Thyroid gland (tissue), 4 donors: ENCODE results near the gene DSTN. TPM values are rescaled to one million over a fixed set of nuclear protein-coding genes. Genes with fewer than 3 reads are reported as not detected.

Source experiments
- DNase-seq, 2 donors: peaks; one replicate each; pipeline ENCODE4 v3.0.0-alpha.2; 2019
- H3K27ac ChIP-seq, 3 donors: fragments of 200-600 bp; sonication (generic); 1 replicate in 2 of 3; 2 replicates in 1 of 3; pipeline ENCODE4 v1.5.1; 2016 to 2019; ENCODE audit warnings: mild to moderate bottlenecking in 1 of 3, moderate library complexity in 1 of 3
- H3K27me3 ChIP-seq: fragments of 200-600 bp; sonication (generic); one replicate; pipeline ENCODE4 v1.5.1; 2019
- H3K36me3 ChIP-seq, 2 donors: fragments of 200-600 bp; sonication (generic); one replicate each; pipeline ENCODE4 v1.5.1; 2016 to 2019
- H3K4me1 ChIP-seq, 2 donors: fragments of 200-600 bp; sonication (generic); one replicate each; pipeline ENCODE4 v1.5.1; 2017 to 2019
- H3K4me3 ChIP-seq, 3 donors: fragments of 200-600 bp; sonication (generic); replicated peaks in 1 of 3; 1 replicate in 2 of 3; 2 replicates in 1 of 3; pipeline ENCODE4 v1.5.1; 2016; ENCODE audit warnings: mild to moderate bottlenecking in 1 of 3
- H3K9me3 ChIP-seq: fragments of 200-600 bp; sonication (generic); one replicate; pipeline ENCODE4 v1.5.1; 2017
- POLR2A ChIP-seq, 2 donors: fragments of 450-650 bp; IDR thresholded peaks; one replicate each; pipeline ENCODE4 v1.6.1; 2017; ENCODE audit warnings: antibody characterized with exemption in 2 of 2, mild to moderate bottlenecking in 2 of 2, moderate library complexity in 1 of 2
- WGBS, 2 donors: methylation state at CpG; one replicate each; pipeline ENCODE4 v1.1.5; 2017; 5-methylcytosine and 5-hydroxymethylcytosine counted together
- intact Hi-C: fragments of 100-400 bp; cut with DNase I; formaldehyde crosslinking; loops from one replicate; pipeline ENCODE4 v1.15.1; 2023
- total RNA-seq, 4 donors: library from RNA; depleted of rRNA; stranded (reverse); fragments of >200 nt; gene quantifications; one replicate each; pipeline ENCODE4 v1.2.3, GENCODE V29; 2016
- TF ChIP-seq, protein P1 (sequence below), 6 experiments: fragments of 200-600 bp in 3 of 6; fragments of 450-650 bp in 3 of 6; sonication (generic) in 3 of 6; IDR thresholded peaks; one replicate each; pipeline ENCODE4 v1.5.1; 2016 to 2019; ENCODE audit warnings: antibody characterized with exemption in 6 of 6, mild to moderate bottlenecking in 2 of 6, inconsistent platforms in 1 of 6, moderate library complexity in 1 of 6

DSTN gene
- total RNA-seq, 4 donors from 2014 or later = 504 to 681 (median 560) TPM

DNA sequence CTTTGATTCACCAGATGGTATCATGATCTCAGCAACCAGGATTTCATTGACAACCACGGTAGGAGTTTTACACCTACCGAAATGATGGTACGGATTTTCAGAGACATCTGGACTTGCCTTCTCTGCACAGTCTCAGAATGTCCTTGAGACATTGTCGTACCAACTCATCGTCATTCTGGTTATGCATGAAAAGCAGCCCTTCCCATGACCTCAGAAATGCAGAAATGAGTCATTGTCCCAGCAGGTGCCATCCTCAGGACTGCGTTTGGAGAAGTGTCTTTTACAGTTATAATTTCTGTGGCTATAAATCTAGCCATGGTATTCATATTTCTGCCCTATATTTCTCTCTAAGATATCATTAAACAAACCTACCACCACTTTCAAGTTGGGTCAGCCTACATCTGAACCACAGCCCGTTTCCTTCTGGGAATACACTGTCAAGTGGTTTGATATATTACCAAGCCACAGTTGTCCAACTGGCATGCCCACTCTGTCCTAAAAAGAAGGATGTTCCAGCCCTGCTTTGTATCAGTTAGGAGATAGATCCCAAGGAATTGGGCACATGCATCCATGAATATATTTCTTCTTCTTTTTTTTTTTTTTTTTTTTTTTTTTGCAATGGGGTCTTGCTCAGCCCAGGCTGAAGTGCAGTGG is 31.2 kb upstream of the DSTN start:
- Histone ChIP-seq H3K27me3 (no peaks in the 10 kb centered on the region), H3K4me3 (no peak overlapping the region), H3K4me1 (peaks cover 30 to 40% of the 10 kb centered on the region in 2 donors), H3K36me3 (no peaks in the 10 kb centered on the region), H3K9me3 (no peaks in the 10 kb centered on the region), H3K27ac (no peak overlapping the region)
- WGBS, 2 donors = 69 to 82% methylated on average over 7 of the region's 7 CpGs
- DNase-seq = no peak
- TF ChIP-seq, protein P1, sequence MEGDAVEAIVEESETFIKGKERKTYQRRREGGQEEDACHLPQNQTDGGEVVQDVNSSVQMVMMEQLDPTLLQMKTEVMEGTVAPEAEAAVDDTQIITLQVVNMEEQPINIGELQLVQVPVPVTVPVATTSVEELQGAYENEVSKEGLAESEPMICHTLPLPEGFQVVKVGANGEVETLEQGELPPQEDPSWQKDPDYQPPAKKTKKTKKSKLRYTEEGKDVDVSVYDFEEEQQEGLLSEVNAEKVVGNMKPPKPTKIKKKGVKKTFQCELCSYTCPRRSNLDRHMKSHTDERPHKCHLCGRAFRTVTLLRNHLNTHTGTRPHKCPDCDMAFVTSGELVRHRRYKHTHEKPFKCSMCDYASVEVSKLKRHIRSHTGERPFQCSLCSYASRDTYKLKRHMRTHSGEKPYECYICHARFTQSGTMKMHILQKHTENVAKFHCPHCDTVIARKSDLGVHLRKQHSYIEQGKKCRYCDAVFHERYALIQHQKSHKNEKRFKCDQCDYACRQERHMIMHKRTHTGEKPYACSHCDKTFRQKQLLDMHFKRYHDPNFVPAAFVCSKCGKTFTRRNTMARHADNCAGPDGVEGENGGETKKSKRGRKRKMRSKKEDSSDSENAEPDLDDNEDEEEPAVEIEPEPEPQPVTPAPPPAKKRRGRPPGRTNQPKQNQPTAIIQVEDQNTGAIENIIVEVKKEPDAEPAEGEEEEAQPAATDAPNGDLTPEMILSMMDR (IDR thresholded peaks at IDR 0.05) = no peak
- TF ChIP-seq POLR2A (IDR thresholded peaks at IDR 0.05) = no peak
- intact Hi-C loops = no loop called here

- intact Hi-C loops = no loop called here
- Histone ChIP-seq H3K27ac (peak overlapping the region; percentile 6 to 89 (median 59)), H3K9me3 (no peaks in the 10 kb centered on the region), H3K36me3 (no peaks in the 10 kb centered on the region), H3K4me3 (no peak overlapping the region), H3K4me1 (peaks cover 35 to 46% of the 10 kb centered on the region in 2 donors), H3K27me3 (no peaks in the 10 kb centered on the region)
- 57 to 65% methylated on average over 3 of the region's 3 CpGs for WGBS, 2 donors
- no peak for TF ChIP-seq POLR2A (IDR thresholded peaks at IDR 0.05)
- TF ChIP-seq, protein P1 (IDR thresholded peaks at IDR 0.05) = no peak
- no peak for DNase-seq
Measured at GRCh38 chr20:17541596-17541995, 28.3 kb upstream of the DSTN start.

- Histone ChIP-seq H3K27ac (peak overlapping the region; percentile 6 to 89 (median 59)), H3K36me3 (no peaks in the 10 kb centered on the region), H3K27me3 (no peaks in the 10 kb centered on the region), H3K9me3 (no peaks in the 10 kb centered on the region), H3K4me1 (peaks cover 35 to 46% of the 10 kb centered on the region in 2 donors), H3K4me3 (no peak overlapping the region)
- WGBS, 2 donors = 75 to 78% methylated on average over 5 of the region's 5 CpGs
- TF ChIP-seq POLR2A (IDR thresholded peaks at IDR 0.05) = no peak
- TF ChIP-seq, protein P1 (IDR thresholded peaks at IDR 0.05) = no peak
- intact Hi-C loops = no loop called here
- DNase-seq = peak; percentile 53 to 58
Measured at GRCh38 chr20:17541996-17542395, 27.9 kb upstream of the DSTN start.

DNA sequence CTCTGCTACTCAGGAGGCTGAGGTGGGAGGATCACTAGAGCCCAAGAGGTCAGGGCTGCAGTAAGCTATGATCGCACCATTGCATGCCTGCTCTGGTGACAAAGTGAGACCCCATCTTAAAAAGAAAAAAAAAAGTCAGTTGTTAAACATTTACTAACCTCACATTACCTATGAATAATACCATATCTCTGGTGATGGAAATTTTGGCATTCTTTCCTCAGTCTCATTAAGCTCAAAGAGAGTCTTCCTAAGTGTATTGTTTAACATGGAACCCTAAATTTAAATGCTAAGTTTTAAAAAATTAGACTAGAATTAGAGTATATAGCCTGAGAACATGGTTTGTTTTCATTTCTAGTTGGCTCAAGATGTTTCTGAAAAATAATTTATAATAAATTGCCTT is 27.4 kb upstream of the DSTN start:
- Histone ChIP-seq H3K27ac (peak overlapping the region; percentile 16 to 89 (median 59)), H3K4me1 (peaks cover 31 to 41% of the 10 kb centered on the region in 2 donors), H3K4me3 (no peak overlapping the region), H3K9me3 (no peaks in the 10 kb centered on the region), H3K36me3 (no peaks in the 10 kb centered on the region), H3K27me3 (no peaks in the 10 kb centered on the region)
- WGBS, 2 donors = 84 to 86% methylated on average over 1 of the region's 1 CpG
- no peak for DNase-seq
- TF ChIP-seq, protein P1 (IDR thresholded peaks at IDR 0.05) = no peak
- no peak for TF ChIP-seq POLR2A (IDR thresholded peaks at IDR 0.05)
- intact Hi-C loops = no loop called here

DNA sequence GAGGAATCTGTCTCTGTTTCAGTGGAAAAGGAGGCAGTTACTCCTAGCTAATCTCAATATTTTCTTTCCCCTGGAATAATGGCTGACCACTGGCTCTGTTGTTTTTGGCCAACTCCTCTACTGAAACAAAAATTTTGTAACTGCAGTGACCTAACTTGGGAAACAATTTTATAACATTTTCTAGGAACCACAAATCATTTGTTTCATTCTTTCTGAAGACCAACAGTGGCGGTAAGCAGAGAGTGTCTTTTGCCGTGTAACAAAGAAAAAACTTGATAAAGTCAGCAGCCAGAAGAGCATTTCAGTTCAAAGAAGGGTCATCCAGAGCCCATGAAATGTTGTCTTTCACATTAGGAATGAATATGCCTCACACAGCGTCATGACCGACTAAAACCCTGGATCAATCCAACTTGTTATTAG is 26.9 kb upstream of the DSTN start:
- H3K27ac ChIP-seq = peak overlapping the region; percentile 59 to 89 (median 63)
- H3K27me3 ChIP-seq = no peaks in the 10 kb centered on the region
- H3K36me3 ChIP-seq = no peaks in the 10 kb centered on the region
- H3K9me3 ChIP-seq = no peaks in the 10 kb centered on the region
- intact Hi-C loops = no loop called here
- no peak overlapping the region for H3K4me3 ChIP-seq
- 37 to 43% methylated on average over 4 of the region's 4 CpGs for WGBS, 2 donors
- DNase-seq = no peak
- H3K4me1 ChIP-seq = peaks cover 31 to 41% of the 10 kb centered on the region in 2 donors
- TF ChIP-seq, protein P1 (IDR thresholded peaks at IDR 0.05) = no peak
- TF ChIP-seq POLR2A (IDR thresholded peaks at IDR 0.05) = peak in 1 of 2 donors; percentile 26
